SK-N-SH (cell line): ENCODE measurements around the gene TIAM1. TPM values are rescaled to one million over a fixed set of nuclear protein-coding genes. Genes with fewer than 3 reads are reported as not detected.

Experiments used
- CTCF ChIA-PET: fragments of 300-600, 350-600 bp; formaldehyde crosslinking; extraction: SDS; loops from one replicate; lab custom pipeline; 2021; lab: Yijun Ruan, JAX
- POLR2A ChIA-PET: fragments of 350-600 bp; sonication (Branson Sonifier 250); formaldehyde crosslinking; extraction: SDS; loops from one replicate; lab custom pipeline; 2020; ENCODE audit warnings: antibody characterized with exemption, inconsistent platforms; lab: Yijun Ruan, JAX
- DNase-seq: peaks from one replicate; pipeline ENCODE4 v3.0.0; 2012
- H2AFZ ChIP-seq: fragments of 200-600 bp; sonication (generic); 2 replicates; pipeline ENCODE4 v1.8.1; 2016; ENCODE audit warnings: antibody characterized with exemption, mild to moderate bottlenecking, low read depth
- H3F3A ChIP-seq: fragments of 200-600 bp; sonication (generic); replicated peaks from 2 replicates; pipeline ENCODE3; 2016; ENCODE audit warnings: antibody characterized with exemption, mild to moderate bottlenecking; ENCODE audit not compliant: insufficient read depth
- H3K27ac ChIP-seq, 2 experiments: fragments of 200-500 bp in 1 of 2; fragments of 200-600 bp in 1 of 2; sonication (Bioruptor generic) in 1 of 2; sonication (generic), shearing (Covaris generic) in 1 of 2; 2 replicates each; pipeline versions ENCODE4 v1.5.1 to v1.6.1; 2014 to 2016; ENCODE audit warnings: low read depth in 2 of 2, inconsistent platforms in 1 of 2, low read length in 1 of 2, mild to moderate bottlenecking in 1 of 2, mixed read lengths in 1 of 2
- H3K27me3 ChIP-seq: fragments of 200-600 bp; sonication (generic), shearing (Covaris generic); 2 replicates; pipeline ENCODE4 v1.6.1; 2016; ENCODE audit warnings: mixed run types; ENCODE audit not compliant: insufficient read depth
- H3K36me3 ChIP-seq, 2 experiments: fragments of 200-500 bp in 1 of 2; fragments of 200-600 bp in 1 of 2; sonication (Bioruptor generic) in 1 of 2; sonication (generic) in 1 of 2; replicated peaks in 1 of 2; 2 replicates each; pipeline versions ENCODE3 to v1.5.1; 2014 to 2016; ENCODE audit warnings: low read length in 1 of 2, mild to moderate bottlenecking in 1 of 2; ENCODE audit not compliant: insufficient read depth in 2 of 2, control insufficient read depth in 1 of 2
- H3K4me1 ChIP-seq, 2 experiments: fragments of 200-500 bp in 1 of 2; fragments of 200-600 bp in 1 of 2; sonication (Bioruptor generic) in 1 of 2; sonication (generic), shearing (Covaris generic) in 1 of 2; 2 replicates each; pipeline versions ENCODE4 v1.5.1 to v1.6.1; 2014 to 2016; ENCODE audit warnings: low read depth in 1 of 2, low read length in 1 of 2, mixed run types in 1 of 2; ENCODE audit not compliant: insufficient read depth in 2 of 2, control insufficient read depth in 1 of 2
- H3K4me2 ChIP-seq: fragments of 200-600 bp; sonication (generic), shearing (Covaris generic); 2 replicates; pipeline ENCODE4 v1.6.1; 2017; ENCODE audit warnings: mixed run types
- H3K4me3 ChIP-seq, 2 experiments: fragments of 200-500 bp in 1 of 2; fragments of 200-600 bp in 1 of 2; sonication (Bioruptor generic) in 1 of 2; sonication (generic), shearing (Covaris generic) in 1 of 2; 2 replicates each; pipeline versions ENCODE4 v1.5.1 to v1.8.1; 2014 to 2016; ENCODE audit warnings: low read depth in 2 of 2, inconsistent platforms in 1 of 2, low read length in 1 of 2, mild to moderate bottlenecking in 1 of 2, mixed read lengths in 1 of 2, moderate library complexity in 1 of 2
- H3K79me2 ChIP-seq: fragments of 200-600 bp; sonication (generic); 2 replicates; pipeline ENCODE4 v1.8.1; 2017; ENCODE audit warnings: mild to moderate bottlenecking; ENCODE audit not compliant: insufficient read depth
- H3K9ac ChIP-seq: fragments of 200-600 bp; sonication (generic); 2 replicates; pipeline ENCODE4 v1.6.1; 2017; ENCODE audit warnings: mixed run types
- H3K9me2 ChIP-seq: fragments of 200-600 bp; sonication (generic); 2 replicates; pipeline ENCODE4 v1.6.1; 2017; ENCODE audit warnings: mixed run types
- H3K9me3 ChIP-seq: fragments of 200-600 bp; sonication (generic); 2 replicates; pipeline ENCODE4 v1.6.1; 2017; ENCODE audit warnings: mixed run types, mild to moderate bottlenecking, moderate library complexity
- H4K20me1 ChIP-seq: fragments of 200-600 bp; sonication (generic); 2 replicates; pipeline ENCODE4 v1.6.1; 2017; ENCODE audit warnings: mild to moderate bottlenecking, mixed run types; ENCODE audit not compliant: insufficient read depth
- CHD2 ChIP-seq: fragments of 150-350 bp; IDR thresholded peaks from 2 replicates; pipeline ENCODE4 v1.6.1; 2018; ENCODE audit warnings: low read length; ENCODE audit not compliant: partially characterized antibody
- ELF1 ChIP-seq: IDR thresholded peaks from 2 replicates; pipeline ENCODE4 v1.4.0; 2012
- EP300 ChIP-seq, 2 experiments: IDR thresholded peaks; 2 replicates each; pipeline versions ENCODE4 v1.4.0 to v1.6.1; 2012; ENCODE audit warnings: borderline replicate concordance in 1 of 2, low read depth in 1 of 2, low read length in 1 of 2
- EZH2phosphoT487 ChIP-seq: fragments of 200-600 bp; sonication (generic); IDR thresholded peaks from 2 replicates; pipeline ENCODE4 v1.6.1; 2017; ENCODE audit warnings: low read depth, mixed run types, mild to moderate bottlenecking, antibody characterized with exemption, moderate library complexity, borderline replicate concordance
- FOSL2 ChIP-seq: IDR thresholded peaks from 2 replicates; pipeline ENCODE4 v1.4.0; 2012; ENCODE audit warnings: low read depth, mild to moderate bottlenecking, moderate library complexity, borderline replicate concordance
- FOXJ3 ChIP-seq: sonication (generic); formaldehyde crosslinking; IDR thresholded peaks from 2 replicates; pipeline ENCODE4 v1.5.1; 2020; ENCODE audit warnings: mild to moderate bottlenecking, missing genetic modification reagents
- FOXM1 ChIP-seq: IDR thresholded peaks from 2 replicates; pipeline ENCODE4 v1.4.0; 2012; ENCODE audit warnings: low read depth, mild to moderate bottlenecking
- GABPA ChIP-seq: IDR thresholded peaks from 2 replicates; pipeline ENCODE4 v1.4.0; 2012; ENCODE audit warnings: low read depth, mild to moderate bottlenecking
- GATA2 ChIP-seq: sonication (generic); formaldehyde crosslinking; IDR thresholded peaks from 2 replicates; pipeline ENCODE4 v1.5.0; 2020; ENCODE audit warnings: mild to moderate bottlenecking, missing genetic modification reagents
- MEF2A ChIP-seq: IDR thresholded peaks from 2 replicates; pipeline ENCODE4 v1.4.0; 2012; ENCODE audit warnings: low read depth, borderline replicate concordance
- MXI1 ChIP-seq: IDR thresholded peaks from 2 replicates; pipeline ENCODE4 v1.6.1; 2012; ENCODE audit warnings: mild to moderate bottlenecking, low read depth, low read length, improper control_type of control experiment
- NFIC ChIP-seq: IDR thresholded peaks from 2 replicates; pipeline ENCODE4 v1.4.0; 2012; ENCODE audit warnings: borderline replicate concordance
- NRF1 ChIP-seq: IDR thresholded peaks from 2 replicates; pipeline ENCODE4 v1.6.1; 2012; ENCODE audit warnings: low read depth, mild to moderate bottlenecking, low read length
- POLR2AphosphoS5 ChIP-seq: IDR thresholded peaks from 2 replicates; pipeline ENCODE4 v1.6.1; 2012; ENCODE audit warnings: low read depth, low read length
- RAD21 ChIP-seq: IDR thresholded peaks from 2 replicates; pipeline ENCODE4 v1.6.1; 2012; ENCODE audit warnings: mild to moderate bottlenecking, low read length
- RCOR1 ChIP-seq: fragments of 150-350 bp; IDR thresholded peaks from 2 replicates; pipeline ENCODE4 v1.6.1; 2017; ENCODE audit warnings: antibody characterized with exemption, low read length
- RFX5 ChIP-seq: IDR thresholded peaks from 2 replicates; pipeline ENCODE4 v1.6.1; 2012; ENCODE audit warnings: mild to moderate bottlenecking, improper control_type of control experiment, low read length
- RXRA ChIP-seq: IDR thresholded peaks from 2 replicates; pipeline ENCODE4 v1.4.0; 2012; ENCODE audit warnings: low read depth, mild to moderate bottlenecking, borderline replicate concordance
- TAF1 ChIP-seq: IDR thresholded peaks from 2 replicates; pipeline ENCODE4 v1.6.1; 2012; ENCODE audit warnings: low read depth, mild to moderate bottlenecking, low read length, moderate library complexity, borderline replicate concordance
- WGBS: methylation state at CpG from one replicate; pipeline ENCODE4 v1.1.6; 2017; ENCODE audit warnings: low lambda C conversion rate; 5-methylcytosine and 5-hydroxymethylcytosine counted together
- polyA plus RNA-seq, 3 experiments: library from polyadenylated mRNA; depleted of rRNA; stranded (reverse); fragments of >200 nt; gene quantifications; 2 replicates each; pipeline ENCODE4 v1.2.3, GENCODE V29; 2012
- TF ChIP-seq, protein P1 (sequence below): fragments of 150-350 bp; IDR thresholded peaks from 2 replicates; pipeline ENCODE4 v1.6.1; 2017; ENCODE audit warnings: antibody characterized with exemption, low read length, low read depth, borderline replicate concordance

The TIAM1 gene
- polyA plus RNA-seq, 1 of the 3 experiments (the other 2 are of a cell fraction), result 1.7 TPM

DNA sequence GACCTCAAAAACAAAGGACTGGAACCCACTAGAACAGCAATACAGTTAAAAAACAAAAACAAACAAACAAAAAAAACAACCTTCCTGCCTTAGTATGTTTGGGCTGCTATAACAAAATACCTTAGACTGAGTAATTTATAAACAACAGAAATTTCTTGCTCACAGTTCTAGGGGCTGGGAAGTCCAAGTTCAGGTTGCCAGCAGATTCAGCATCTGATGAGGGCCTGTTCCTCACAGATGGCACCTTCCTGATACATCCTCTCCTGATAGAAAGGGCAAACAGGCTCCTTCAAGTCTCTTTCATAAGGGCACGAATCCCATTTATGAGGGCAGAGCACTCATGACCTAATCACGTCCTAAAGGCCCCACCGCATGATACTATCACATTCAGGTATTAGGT, 55.9 kb downstream of the TIAM1 start:
- H3K4me2 ChIP-seq, result no peak overlapping the region
- TF ChIP-seq MXI1 (no peak), ELF1 (no peak), FOSL2 (no peak), TAF1 (no peak), CHD2 (no peak), RXRA (no peak), POLR2AphosphoS5 (no peak), NRF1 (no peak), MEF2A (no peak), NFIC (no peak), RFX5 (no peak), FOXM1 (no peak), RAD21 (no peak), FOXJ3 (CRISPR knock-in tag) (no peak), GATA2 (CRISPR knock-in tag) (no peak), GABPA (no peak)
- TF ChIP-seq, protein P1, sequence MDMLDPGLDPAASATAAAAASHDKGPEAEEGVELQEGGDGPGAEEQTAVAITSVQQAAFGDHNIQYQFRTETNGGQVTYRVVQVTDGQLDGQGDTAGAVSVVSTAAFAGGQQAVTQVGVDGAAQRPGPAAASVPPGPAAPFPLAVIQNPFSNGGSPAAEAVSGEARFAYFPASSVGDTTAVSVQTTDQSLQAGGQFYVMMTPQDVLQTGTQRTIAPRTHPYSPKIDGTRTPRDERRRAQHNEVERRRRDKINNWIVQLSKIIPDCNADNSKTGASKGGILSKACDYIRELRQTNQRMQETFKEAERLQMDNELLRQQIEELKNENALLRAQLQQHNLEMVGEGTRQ, result no peak
- TF ChIP-seq, all 33 proteins: peak for 0
- H3K4me1 ChIP-seq, result 0 out of 4 replicates have a peak, but pooled peaks cover 0 to under 1% of the 10 kb centered on the region in 2 experiments
- H3K36me3 ChIP-seq, result no peaks in the 10 kb centered on the region
- DNase-seq, result no peak
- no peaks in the 10 kb centered on the region for H3F3A ChIP-seq
- H3K9me3 ChIP-seq, result no peaks in the 10 kb centered on the region
- 48% methylated on average over 3 of the region's 3 CpGs for WGBS
- no peaks in the 10 kb centered on the region for H3K27me3 ChIP-seq
- no peak overlapping the region for H3K27ac ChIP-seq
- H4K20me1 ChIP-seq, result no peaks in the 10 kb centered on the region
- H2AFZ ChIP-seq, result no peak overlapping the region
- H3K4me3 ChIP-seq, result no peak overlapping the region
- H3K9me2 ChIP-seq, result no peaks in the 10 kb centered on the region
- POLR2A ChIA-PET, result no interaction called here
- no peaks in the 10 kb centered on the region for H3K79me2 ChIP-seq
- H3K9ac ChIP-seq, result no peak overlapping the region
- CTCF ChIA-PET, result interaction anchor here (0.6 to 1.3 kb wide), 2 partner anchors 30 to 251 kb away, joined by 3 read pairs; no protein-coding TSS in a partner anchor

DNA sequence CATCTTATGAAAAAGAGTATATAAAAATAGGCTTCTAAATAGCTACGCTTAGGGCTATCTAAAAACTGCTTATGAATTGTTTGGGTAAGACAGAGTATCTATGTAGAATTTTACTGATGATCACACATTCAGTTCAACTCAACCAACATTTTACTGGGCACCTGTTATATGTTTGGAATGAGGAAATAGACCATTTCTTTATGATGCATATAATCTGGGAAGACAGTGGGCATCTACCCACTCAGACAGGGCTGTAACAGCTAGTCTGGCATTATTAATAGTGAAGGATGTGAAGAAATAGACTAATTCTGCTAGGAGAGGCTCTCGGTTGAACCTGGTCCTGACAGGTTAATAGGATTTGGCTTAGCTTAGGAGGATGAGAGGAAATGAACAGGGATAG, 56.9 kb downstream of the TIAM1 start:
- POLR2A ChIA-PET, result no interaction called here
- CTCF ChIA-PET, result no interaction called here
- no peak for TF ChIP-seq RCOR1
- TF ChIP-seq RAD21, result no peak
- TF ChIP-seq EZH2phosphoT487, result no peak
- TF ChIP-seq MXI1, result no peak
- no peak for TF ChIP-seq POLR2AphosphoS5
- TF ChIP-seq EP300 (IDR thresholded peaks at IDR 0.05; ENCODE audit: borderline replicate concordance in 1 of 2, low read depth in 1 of 2, low read length in 1 of 2), result no peak
- Histone ChIP-seq H3K79me2 (no peaks in the 10 kb centered on the region), H3F3A (peaks cover 4% of the 10 kb centered on the region), H3K9ac (no peak overlapping the region), H3K9me2 (no peaks in the 10 kb centered on the region), H3K9me3 (no peaks in the 10 kb centered on the region), H3K27ac (no peak overlapping the region), H3K27me3 (no peaks in the 10 kb centered on the region), H2AFZ (no peak overlapping the region), H3K4me2 (no peak overlapping the region), H3K4me1 (peaks cover 0 to 10% of the 10 kb centered on the region in 2 experiments; a peak in 1 of 4 replicates), H4K20me1 (no peaks in the 10 kb centered on the region), H3K36me3 (no peaks in the 10 kb centered on the region), H3K4me3 (no peak overlapping the region)
- DNase-seq, result no peak
- 67% methylated on average over 2 of the region's 2 CpGs for WGBS
